Urinary bladder (tissue), 4 donors: ENCODE results near the gene TRDN. TPM values are rescaled to one million over a fixed set of nuclear protein-coding genes. Genes with fewer than 3 reads are reported as not detected.

Experiments
- DNase-seq: peaks from one replicate; pipeline ENCODE4 v3.0.0-alpha.2; 2015; ENCODE audit errors: extremely low spot score
- H3K27ac ChIP-seq: one replicate; pipeline ENCODE4 v1.5.1; 2013; ENCODE audit warnings: low read depth, mild to moderate bottlenecking, moderate library complexity
- H3K36me3 ChIP-seq: one replicate; pipeline ENCODE4 v1.6.1; 2013; ENCODE audit warnings: mild to moderate bottlenecking, moderate library complexity; ENCODE audit not compliant: insufficient read depth
- H3K4me1 ChIP-seq: one replicate; pipeline ENCODE4 v1.6.1; 2013; ENCODE audit warnings: mild to moderate bottlenecking, moderate library complexity; ENCODE audit not compliant: insufficient read depth
- H3K4me3 ChIP-seq: one replicate; pipeline ENCODE4 v1.5.1; 2013; ENCODE audit warnings: low read depth, low read length
- WGBS: extraction: QIAGEN DNeasy Blood & Tissue Kit; methylation state at CpG from one replicate; pipeline ENCODE4 v1.1.7; 2013; 5-methylcytosine and 5-hydroxymethylcytosine counted together
- polyA plus RNA-seq: library from polyadenylated mRNA; stranded (reverse); fragments of 200-250 nt; gene quantifications from one replicate; pipeline ENCODE4 v1.2.3, GENCODE V29; 2013
- total RNA-seq: library from RNA; depleted of rRNA; stranded (reverse); fragments of >200 nt; gene quantifications from one replicate; pipeline ENCODE4 v1.2.3, GENCODE V29; 2014
- donor health status: healthy with polysubstance abuse.
- donor health status: healthy.

TRDN gene
- total and polyA plus RNA-seq, 2 donors, result 0.09 to 13.5 TPM

- DNase-seq, result no peak
- no peaks in the 10 kb centered on the region for H3K4me1 ChIP-seq
- WGBS, result 48% methylated on average over 1 of the region's 1 CpG
- no peak overlapping the region for H3K4me3 ChIP-seq
- H3K27ac ChIP-seq, result no peak overlapping the region
- no peaks in the 10 kb centered on the region for H3K36me3 ChIP-seq
Measured at GRCh38 chr6:123648020-123648580, 11.3 kb upstream of the TRDN start.

- H3K4me1 ChIP-seq, result no peaks in the 10 kb centered on the region
- WGBS, result 67% methylated on average over 1 of the region's 1 CpG
- DNase-seq, result no peak
- no peak overlapping the region for H3K4me3 ChIP-seq
- no peaks in the 10 kb centered on the region for H3K36me3 ChIP-seq
- no peak overlapping the region for H3K27ac ChIP-seq
Measured at GRCh38 chr6:123641497-123641896, 4.7 kb upstream of the TRDN start.

GRCh38 chr6:123640567-123641187 is 3.9 kb upstream of the TRDN start:
- H3K4me3 ChIP-seq, result no peak overlapping the region
- 70% methylated on average over 6 of the region's 6 CpGs for WGBS
- DNase-seq, result no peak

GRCh38 chr6:123638865-123639264 is 2.1 kb upstream of the TRDN start:
- no peak for DNase-seq
- Histone ChIP-seq H3K36me3 (no peaks in the 10 kb centered on the region), H3K4me1 (no peaks in the 10 kb centered on the region), H3K27ac (no peak overlapping the region), H3K4me3 (no peak overlapping the region)
- 51% methylated on average over 1 of the region's 1 CpG for WGBS

More at GRCh38 chr6:123640567-123641187, 3.9 kb upstream of the TRDN start:
- no peaks in the 10 kb centered on the region for H3K4me1 ChIP-seq
- no peaks in the 10 kb centered on the region for H3K36me3 ChIP-seq
- H3K27ac ChIP-seq, result no peak overlapping the region

GRCh38 chr6:123636282-123636681 is 468 bp downstream of the TRDN start:
- 48% methylated on average over 1 of the region's 1 CpG for WGBS
- no peaks in the 10 kb centered on the region for H3K36me3 ChIP-seq
- H3K4me3 ChIP-seq, result no peak overlapping the region
- H3K4me1 ChIP-seq, result no peaks in the 10 kb centered on the region
- no peak overlapping the region for H3K27ac ChIP-seq
- DNase-seq, result no peak

- H3K4me3 ChIP-seq, result no peak overlapping the region
- DNase-seq, result no peak
- no peaks in the 10 kb centered on the region for H3K4me1 ChIP-seq
- H3K27ac ChIP-seq, result no peak overlapping the region
- WGBS, result 82% methylated on average over 1 of the region's 1 CpG
- no peaks in the 10 kb centered on the region for H3K36me3 ChIP-seq
Measured at GRCh38 chr6:123635567-123635966, 1.2 kb downstream of the TRDN start.

GRCh38 chr6:123635144-123635543 is 1.6 kb downstream of the TRDN start:
- no peak overlapping the region for H3K4me3 ChIP-seq
- no peak overlapping the region for H3K27ac ChIP-seq
- 43% methylated on average over 1 of the region's 1 CpG for WGBS
- H3K36me3 ChIP-seq, result no peaks in the 10 kb centered on the region
- H3K4me1 ChIP-seq, result no peaks in the 10 kb centered on the region
- DNase-seq, result no peak

GRCh38 chr6:123632641-123633040 is 4.1 kb downstream of the TRDN start:
- DNase-seq, result no peak
- no peaks in the 10 kb centered on the region for H3K4me1 ChIP-seq
- H3K4me3 ChIP-seq, result no peak overlapping the region
- H3K27ac ChIP-seq, result no peak overlapping the region
- no peaks in the 10 kb centered on the region for H3K36me3 ChIP-seq
- WGBS, result 79% methylated on average over 4 of the region's 4 CpGs

GRCh38 chr6:123629258-123629941 is 7.3 kb downstream of the TRDN start:
- WGBS, result 43% methylated on average over 3 of the region's 3 CpGs
- Histone ChIP-seq H3K27ac (no peak overlapping the region), H3K36me3 (no peaks in the 10 kb centered on the region), H3K4me1 (no peaks in the 10 kb centered on the region), H3K4me3 (no peak overlapping the region)
- no peak for DNase-seq

- no peak for DNase-seq
- Histone ChIP-seq H3K4me3 (no peak overlapping the region), H3K27ac (no peak overlapping the region), H3K4me1 (no peaks in the 10 kb centered on the region), H3K36me3 (no peaks in the 10 kb centered on the region)
- WGBS, result 94% methylated on average over 1 of the region's 1 CpG
Measured at GRCh38 chr6:123625696-123626095, 11.1 kb downstream of the TRDN start.

GRCh38 chr6:123622780-123623179 is 14.0 kb downstream of the TRDN start:
- no peak overlapping the region for H3K4me3 ChIP-seq
- H3K36me3 ChIP-seq, result no peaks in the 10 kb centered on the region
- DNase-seq, result no peak
- H3K4me1 ChIP-seq, result no peaks in the 10 kb centered on the region
- H3K27ac ChIP-seq, result no peak overlapping the region
- 95% methylated on average over 1 of the region's 1 CpG for WGBS

GRCh38 chr6:123619156-123619555 is 17.6 kb downstream of the TRDN start:
- no peak overlapping the region for H3K4me3 ChIP-seq
- no peak overlapping the region for H3K27ac ChIP-seq
- DNase-seq, result no peak
- H3K4me1 ChIP-seq, result no peaks in the 10 kb centered on the region
- no peaks in the 10 kb centered on the region for H3K36me3 ChIP-seq

GRCh38 chr6:123616942-123617341 is 19.8 kb downstream of the TRDN start:
- 70% methylated on average over 3 of the region's 3 CpGs for WGBS
- Histone ChIP-seq H3K36me3 (no peaks in the 10 kb centered on the region), H3K4me3 (no peak overlapping the region), H3K27ac (no peak overlapping the region), H3K4me1 (no peaks in the 10 kb centered on the region)
- DNase-seq, result no peak

- 68% methylated on average over 5 of the region's 5 CpGs for WGBS
- Histone ChIP-seq H3K36me3 (no peaks in the 10 kb centered on the region), H3K27ac (no peak overlapping the region), H3K4me3 (no peak overlapping the region), H3K4me1 (no peaks in the 10 kb centered on the region)
- no peak for DNase-seq
Measured at GRCh38 chr6:123616016-123616415, 20.7 kb downstream of the TRDN start.
